Left ventricle myocardium inferior (tissue), 1 donor: ENCODE data around the gene DDX56. TPM values are rescaled to one million over a fixed set of nuclear protein-coding genes. Genes with fewer than 3 reads are reported as not detected.

Experiments used
- DNase-seq: peaks from one replicate; pipeline ENCODE4 v3.0.0-alpha.2; 2020
- H3K27ac ChIP-seq: fragments of 200-600 bp; replicated peaks from 2 replicates; pipeline ENCODE4 v1.8.0; 2021
- H3K27me3 ChIP-seq: fragments of 200-600 bp; 2 replicates; pipeline ENCODE4 v1.8.0; 2021; ENCODE audit warnings: low read depth
- H3K36me3 ChIP-seq: fragments of 200-600 bp; 2 replicates; pipeline ENCODE4 v1.8.0; 2021
- H3K4me1 ChIP-seq: fragments of 200-600 bp; 2 replicates; pipeline ENCODE4 v1.8.0; 2021
- H3K4me3 ChIP-seq: fragments of 200-600 bp; 2 replicates; pipeline ENCODE4 v1.8.0; 2021; ENCODE audit warnings: mild to moderate bottlenecking, moderate library complexity
- H3K9me3 ChIP-seq: fragments of 200-600 bp; replicated peaks from 2 replicates; pipeline ENCODE4 v1.8.0; 2021
- intact Hi-C: fragments of 100-400 bp; cut with micrococcal nuclease; formaldehyde crosslinking; loops from one replicate; pipeline ENCODE4 v1.11.0; 2022
- total RNA-seq: library from RNA; stranded (reverse); fragmentation: NEBNext Ultra II Directional; extraction: Animal tissue kit (Norgen Biotek cat#: 25700); gene quantifications from one replicate; pipeline ENCODE4 v1.2.1, GENCODE V29; 2021
- TF ChIP-seq, protein P1 (sequence below): fragments of 200-600 bp; IDR thresholded peaks from 2 replicates; pipeline ENCODE4 v1.8.0; 2021; ENCODE audit warnings: antibody characterized with exemption, mild to moderate bottlenecking, borderline replicate concordance
- donor health status: DM: no; HTN: yes; CAD: no; lungs with severe emphysema.

The DDX56 gene
- total RNA-seq, 1 donor from 2014 or later, result 27.1 TPM

DNA sequence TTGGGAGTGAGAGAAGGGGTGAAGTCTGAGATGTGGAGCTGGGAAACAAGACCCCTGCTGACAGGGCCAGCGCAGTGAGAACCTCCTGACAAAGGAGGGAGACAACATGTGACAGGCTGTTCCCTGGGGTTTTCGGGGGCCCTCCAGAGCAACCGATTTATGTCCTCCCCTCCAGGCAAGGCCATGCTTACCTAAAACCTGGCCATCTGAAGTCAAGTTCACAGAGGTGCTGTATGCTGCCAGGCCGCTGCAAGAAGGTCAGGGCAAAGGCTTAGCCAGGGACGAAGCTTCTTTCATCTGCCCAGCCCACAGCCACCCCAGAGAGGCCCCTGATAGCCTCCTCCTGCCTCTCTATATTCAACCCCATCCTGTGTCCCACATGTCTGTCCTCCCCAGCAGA, 53.1 kb downstream of the DDX56 start:
- Histone ChIP-seq H3K9me3 (peaks cover 21% of the 10 kb centered on the region), H3K36me3 (no peaks in the 10 kb centered on the region), H3K27ac (no peak overlapping the region), H3K4me3 (no peak overlapping the region), H3K4me1 (no peaks in the 10 kb centered on the region), H3K27me3 (no peaks in the 10 kb centered on the region)
- TF ChIP-seq, protein P1, sequence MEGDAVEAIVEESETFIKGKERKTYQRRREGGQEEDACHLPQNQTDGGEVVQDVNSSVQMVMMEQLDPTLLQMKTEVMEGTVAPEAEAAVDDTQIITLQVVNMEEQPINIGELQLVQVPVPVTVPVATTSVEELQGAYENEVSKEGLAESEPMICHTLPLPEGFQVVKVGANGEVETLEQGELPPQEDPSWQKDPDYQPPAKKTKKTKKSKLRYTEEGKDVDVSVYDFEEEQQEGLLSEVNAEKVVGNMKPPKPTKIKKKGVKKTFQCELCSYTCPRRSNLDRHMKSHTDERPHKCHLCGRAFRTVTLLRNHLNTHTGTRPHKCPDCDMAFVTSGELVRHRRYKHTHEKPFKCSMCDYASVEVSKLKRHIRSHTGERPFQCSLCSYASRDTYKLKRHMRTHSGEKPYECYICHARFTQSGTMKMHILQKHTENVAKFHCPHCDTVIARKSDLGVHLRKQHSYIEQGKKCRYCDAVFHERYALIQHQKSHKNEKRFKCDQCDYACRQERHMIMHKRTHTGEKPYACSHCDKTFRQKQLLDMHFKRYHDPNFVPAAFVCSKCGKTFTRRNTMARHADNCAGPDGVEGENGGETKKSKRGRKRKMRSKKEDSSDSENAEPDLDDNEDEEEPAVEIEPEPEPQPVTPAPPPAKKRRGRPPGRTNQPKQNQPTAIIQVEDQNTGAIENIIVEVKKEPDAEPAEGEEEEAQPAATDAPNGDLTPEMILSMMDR, result no peak
- intact Hi-C loops, result no loop called here
- no peak for DNase-seq

- DNase-seq, result no peak
- no peak overlapping the region for H3K27ac ChIP-seq
- no peaks in the 10 kb centered on the region for H3K36me3 ChIP-seq
- H3K4me3 ChIP-seq, result no peak overlapping the region
- H3K4me1 ChIP-seq, result no peaks in the 10 kb centered on the region
- H3K27me3 ChIP-seq, result no peaks in the 10 kb centered on the region
- intact Hi-C loops, result no loop called here
- H3K9me3 ChIP-seq, result peaks cover 11% of the 10 kb centered on the region
- TF ChIP-seq, protein P1, result no peak
Observed at GRCh38 chr7:44519546-44519945, 54.2 kb downstream of the DDX56 start.

DNA sequence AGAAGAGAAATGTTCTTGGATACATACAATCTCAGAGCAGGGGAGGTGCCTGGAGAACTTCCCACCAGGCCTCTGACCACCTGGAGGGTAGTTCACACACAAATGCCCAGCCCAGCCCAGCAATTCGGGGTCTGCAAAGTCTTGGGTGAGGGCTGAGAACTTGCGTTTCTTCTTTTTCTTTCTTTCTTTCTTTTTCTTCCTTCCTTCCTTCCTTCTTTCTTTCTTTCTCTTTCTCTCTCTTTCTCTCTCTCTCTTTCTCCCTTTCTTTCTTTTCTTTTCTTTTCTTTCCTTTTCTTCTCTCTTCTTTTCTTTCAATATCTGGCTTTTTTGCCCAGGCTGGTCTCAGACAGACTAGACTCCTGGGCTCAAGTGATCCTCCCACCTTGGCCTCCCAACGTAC, 54.9 kb downstream of the DDX56 start:
- Histone ChIP-seq H3K4me1 (no peaks in the 10 kb centered on the region), H3K36me3 (no peaks in the 10 kb centered on the region), H3K9me3 (peaks cover 3% of the 10 kb centered on the region), H3K4me3 (no peak overlapping the region), H3K27ac (no peak overlapping the region), H3K27me3 (no peaks in the 10 kb centered on the region)
- intact Hi-C loops, result no loop called here
- TF ChIP-seq, protein P1, result no peak
- no peak for DNase-seq

DNA sequence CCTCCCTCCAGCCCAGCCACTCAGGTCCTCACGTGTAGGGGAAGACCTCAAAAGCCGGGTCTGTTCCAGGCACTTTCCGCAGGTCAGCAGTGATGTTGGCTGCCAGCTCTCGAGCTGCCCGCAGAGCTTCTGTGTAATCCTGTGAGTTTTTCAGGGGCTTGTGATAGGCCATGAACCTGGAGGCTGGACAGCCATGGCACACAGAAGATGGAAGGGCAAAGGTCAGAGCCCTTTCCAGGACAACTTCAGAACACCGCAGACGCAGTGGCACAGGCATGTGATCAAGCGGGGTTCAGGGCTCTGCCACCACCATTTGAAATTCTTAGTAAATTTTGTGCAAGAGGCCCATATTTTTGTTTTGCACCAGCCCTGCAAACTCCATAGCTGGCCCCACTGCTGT, 56.5 kb downstream of the DDX56 start:
- H3K4me3 ChIP-seq, result no peak overlapping the region
- no peaks in the 10 kb centered on the region for H3K36me3 ChIP-seq
- no peaks in the 10 kb centered on the region for H3K4me1 ChIP-seq
- intact Hi-C loops, result no loop called here
- H3K9me3 ChIP-seq, result no peaks in the 10 kb centered on the region
- no peaks in the 10 kb centered on the region for H3K27me3 ChIP-seq
- DNase-seq, result no peak
- no peak overlapping the region for H3K27ac ChIP-seq
- TF ChIP-seq, protein P1, result no peak

Other genes with a start within 250 kb of the DDX56 start
- 98.0 TPM for gene CAMK2B, start 248.3 kb downstream of the DDX56 start, total RNA-seq
- 107 TPM for gene NUDCD3, start 83.2 kb downstream of the DDX56 start, total RNA-seq
- gene NPC1L1, start 32.6 kb downstream of the DDX56 start, total RNA-seq, result 0.19 TPM
- gene TMED4, start 8.3 kb upstream of the DDX56 start, total RNA-seq, result 61.9 TPM
- gene OGDH, start 32.7 kb upstream of the DDX56 start, total RNA-seq, result 677 TPM
- 62.7 TPM for gene ZMIZ2, start 174.9 kb upstream of the DDX56 start, total RNA-seq
- gene PPIA, start 222.8 kb upstream of the DDX56 start, total RNA-seq, result 470 TPM